Activated CD4-positive, alpha-beta T cell treated with anti-CD3 and anti-CD28 coated beads, Interleukin-10, Interleukin-2, amounts not matched to agents 100 ng/mL and 50 ng/mL, durations not matched to agents 16 hours and 8 hours (primary cell): Measurements from ENCODE around the gene DCTN1.

Experiments
- DNase-seq: peaks from one replicate; pipeline ENCODE4 v3.0.0-alpha.2; 2020

The DCTN1 gene

GRCh38 chr2:74413001-74413698, 33.0 kb upstream of the DCTN1 start:
- DNase-seq = no peak

- DNase-seq = no peak
Measured at GRCh38 chr2:74407682-74408081, 27.6 kb upstream of the DCTN1 start.

GRCh38 chr2:74406035-74406434, 25.9 kb upstream of the DCTN1 start:
- DNase-seq = no peak

GRCh38 chr2:74401891-74402290, 21.8 kb upstream of the DCTN1 start:
- DNase-seq = no peak

GRCh38 chr2:74399785-74400184, 19.7 kb upstream of the DCTN1 start:
- DNase-seq = peak; percentile 47

GRCh38 chr2:74396149-74396548, 16.0 kb upstream of the DCTN1 start:
- no peak for DNase-seq

- DNase-seq = no peak
Measured at GRCh38 chr2:74393525-74393924, 13.4 kb upstream of the DCTN1 start.

- DNase-seq = no peak
Measured at GRCh38 chr2:74392449-74392743, 12.3 kb upstream of the DCTN1 start.

- peak; percentile 96 for DNase-seq
Measured at GRCh38 chr2:74391580-74392448, 11.7 kb upstream of the DCTN1 start.

- peak; percentile 28 for DNase-seq
Measured at GRCh38 chr2:74391209-74391579, 11.1 kb upstream of the DCTN1 start.

- no peak for DNase-seq
Measured at GRCh38 chr2:74390606-74391005, 10.5 kb upstream of the DCTN1 start.

- peak; percentile 63 for DNase-seq
Measured at GRCh38 chr2:74387346-74387745, 7.2 kb upstream of the DCTN1 start.

GRCh38 chr2:74385396-74385795, 5.3 kb upstream of the DCTN1 start:
- DNase-seq = no peak

- DNase-seq = no peak
Measured at GRCh38 chr2:74384051-74384450, 3.9 kb upstream of the DCTN1 start.

- no peak for DNase-seq
Measured at GRCh38 chr2:74383254-74383653, 3.1 kb upstream of the DCTN1 start.

GRCh38 chr2:74381751-74382150, 1.6 kb upstream of the DCTN1 start:
- no peak for DNase-seq

GRCh38 chr2:74378007-74378406, 2.1 kb downstream of the DCTN1 start:
- DNase-seq = no peak

GRCh38 chr2:74375838-74376237, 4.3 kb downstream of the DCTN1 start:
- no peak for DNase-seq

- DNase-seq = no peak
Measured at GRCh38 chr2:74374509-74375205, 5.5 kb downstream of the DCTN1 start.

- no peak for DNase-seq
Measured at GRCh38 chr2:74373985-74374384, 6.1 kb downstream of the DCTN1 start.

GRCh38 chr2:74373221-74373676, 6.9 kb downstream of the DCTN1 start:
- no peak for DNase-seq

GRCh38 chr2:74372674-74373073, 7.4 kb downstream of the DCTN1 start:
- DNase-seq = no peak

GRCh38 chr2:74371421-74371820, 8.7 kb downstream of the DCTN1 start:
- DNase-seq = no peak

GRCh38 chr2:74369976-74370375, 10.1 kb downstream of the DCTN1 start:
- no peak for DNase-seq
